Right ventricle myocardium superior (tissue), 1 donor: ENCODE results near the gene MROH9. TPM values are rescaled to one million over a fixed set of nuclear protein-coding genes. Genes with fewer than 3 reads are reported as not detected.
"Not testable (repeated sequence)": the region's sequence is repeated elsewhere in the genome, so short reads cannot be mapped to it uniquely, and the experiment has no call there.

Experiments used
- ATAC-seq: fragments of 200-7000 bp; cut with Tn5 transposase; one replicate; pipeline ENCODE4 v1.9.1; 2020; ENCODE audit warnings: mild to moderate bottlenecking; ENCODE audit not compliant: poor library complexity
- DNase-seq: peaks from one replicate; pipeline ENCODE4 v3.0.0-alpha.2; 2020
- intact Hi-C: fragments of 100-400 bp; cut with DNase I; formaldehyde crosslinking; loops from one replicate; pipeline ENCODE4 v1.11.2; 2022
- total RNA-seq: library from RNA; stranded (reverse); fragmentation: NEBNext Ultra II Directional; extraction: Animal tissue kit (Norgen Biotek cat#: 25700); gene quantifications from one replicate; pipeline ENCODE4 v1.2.1, GENCODE V29; 2021
- donor health status: DM: no; HTN: yes; CAD: no; lungs with severe emphysema.

Gene MROH9
- total RNA-seq, 1 donor from 2014 or later, result not detected

DNA sequence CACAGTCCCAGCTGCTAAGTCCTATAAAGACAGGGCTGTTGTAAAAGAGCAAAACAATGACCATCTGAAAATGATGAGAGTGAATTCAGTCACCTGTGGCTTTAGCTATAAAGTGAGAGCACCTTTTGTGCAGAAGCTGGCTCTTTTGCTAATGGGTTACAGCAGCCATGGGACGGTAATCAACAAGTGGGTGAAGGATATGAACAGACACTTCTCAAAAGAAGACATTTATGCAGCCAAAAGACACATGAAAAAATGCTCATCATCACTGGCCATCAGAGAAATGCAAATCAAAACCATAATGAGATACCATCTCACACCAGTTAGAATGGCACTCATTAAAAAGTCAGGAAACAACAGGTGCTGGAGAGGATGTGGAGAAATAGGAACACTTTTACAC is 16.4 kb downstream of the MROH9 start:
- intact Hi-C loops, ATAC-seq, DNase-seq: not testable (repeated sequence)

DNA sequence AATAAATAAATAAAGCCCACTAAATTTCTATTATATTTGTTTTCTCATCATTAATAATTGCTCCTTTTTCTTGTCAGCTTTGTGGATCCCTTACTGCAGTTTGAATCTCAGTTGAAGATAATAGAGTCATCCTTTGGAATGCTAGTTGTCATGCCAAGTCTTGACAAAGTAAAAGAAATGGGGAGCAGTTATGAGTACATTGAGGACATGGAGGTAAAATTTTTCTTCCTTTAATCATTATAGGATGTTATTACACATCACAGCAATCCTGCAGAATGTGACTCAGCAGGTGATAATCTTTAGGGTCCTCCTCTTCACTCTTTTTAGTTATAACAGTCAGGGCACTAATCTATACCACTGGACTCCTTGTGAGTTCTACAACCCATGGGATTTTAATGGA is 24.1 kb downstream of the MROH9 start:
- DNase-seq, result no peak
- no peak for ATAC-seq
- intact Hi-C loops, result no loop called here

GRCh38 chr1:170964506-170964905 is 29.2 kb downstream of the MROH9 start:
- ATAC-seq (no peak), DNase-seq (no peak)
- intact Hi-C loops, result loop anchor here (10.0 kb wide), 1 partner anchor 350 kb away; the partner anchor contains the start of gene FMO4

GRCh38 chr1:170967042-170967910 is 31.9 kb downstream of the MROH9 start:
- intact Hi-C loops, result loop anchor here (2.0 to 10.0 kb wide), 2 partner anchors 260 to 348 kb away; partner anchors contain the start of gene FMO4
- ATAC-seq (peak; percentile 80), DNase-seq (no peak)

DNA sequence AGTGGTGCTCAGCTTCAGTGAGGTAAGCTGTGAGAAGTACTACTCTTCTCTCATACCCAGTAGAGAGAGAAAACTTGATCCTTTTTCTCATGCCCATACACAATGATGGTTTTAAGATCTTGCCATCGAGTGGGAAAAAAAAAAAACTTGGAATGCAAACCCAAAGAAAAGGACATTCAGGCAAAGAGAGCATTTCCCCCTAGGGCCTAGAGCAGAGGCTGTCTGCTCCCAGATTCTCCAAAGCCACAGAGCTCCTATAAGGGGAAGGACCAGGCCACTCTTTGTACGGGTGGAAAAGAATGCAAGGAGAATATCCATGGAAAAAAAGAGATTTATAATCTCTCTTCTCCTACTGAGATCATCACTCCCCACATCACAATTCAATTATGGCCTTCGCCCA is 34.9 kb downstream of the MROH9 start:
- intact Hi-C loops, result no loop called here
- ATAC-seq (no peak), DNase-seq (no peak)

- intact Hi-C loops, result no loop called here
- ATAC-seq (no peak), DNase-seq (no peak)
Observed at GRCh38 chr1:170978371-170978910, 43.1 kb downstream of the MROH9 start.

DNA sequence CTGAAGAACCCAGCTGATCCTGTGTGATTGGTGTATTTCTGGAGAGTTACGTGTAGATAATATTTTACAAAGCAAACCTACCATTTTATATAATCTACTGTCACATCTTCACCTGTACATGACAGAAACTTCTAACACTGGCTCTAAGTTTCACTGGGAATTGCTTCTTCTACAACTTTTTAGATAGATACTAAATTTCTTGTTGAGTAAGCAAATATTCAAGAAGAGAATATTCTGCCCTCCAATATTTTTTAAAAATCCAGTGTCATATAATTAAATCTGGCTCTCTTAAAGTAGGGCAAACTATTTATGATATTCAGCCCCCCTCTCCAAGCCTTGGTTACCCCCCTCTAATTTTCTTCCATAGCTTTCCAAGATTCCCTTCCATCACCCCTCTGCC is 50.1 kb downstream of the MROH9 start:
- no peak for ATAC-seq
- no peak for DNase-seq
- intact Hi-C loops, result no loop called here

GRCh38 chr1:170986901-170987300 is 51.6 kb downstream of the MROH9 start:
- ATAC-seq, result no peak
- DNase-seq, result no peak
- intact Hi-C loops, result no loop called here

- ATAC-seq (no peak), DNase-seq (no peak)
- intact Hi-C loops, result no loop called here
Observed at GRCh38 chr1:170987424-170987823, 52.1 kb downstream of the MROH9 start.

GRCh38 chr1:170993151-170993550 is 57.8 kb downstream of the MROH9 start:
- ATAC-seq (no peak), DNase-seq (no peak)
- intact Hi-C loops, result no loop called here

- intact Hi-C loops, result no loop called here
- DNase-seq (no peak), ATAC-seq (no peak)
Observed at GRCh38 chr1:170993717-170994116, 58.4 kb downstream of the MROH9 start.

DNA sequence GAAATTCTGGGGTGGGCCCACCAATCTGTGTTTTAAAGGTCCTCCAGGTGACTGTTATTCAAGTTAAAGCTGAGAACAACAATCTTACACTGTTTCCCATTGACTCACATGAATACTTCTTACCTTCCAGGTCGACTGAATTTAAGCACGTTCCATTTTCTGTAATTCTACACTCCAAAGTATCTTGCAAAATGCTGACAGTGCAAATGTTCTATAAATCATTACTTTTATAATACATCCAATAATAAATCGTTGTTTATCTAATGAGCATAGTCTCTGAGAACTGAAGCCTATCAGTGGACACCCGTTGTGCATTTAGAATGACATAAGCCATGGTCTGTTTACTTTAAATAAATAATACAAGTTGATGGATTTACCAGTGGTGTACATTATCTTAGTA is 79.5 kb downstream of the MROH9 start:
- intact Hi-C loops, result no loop called here
- ATAC-seq, result no peak
- no peak for DNase-seq

GRCh38 chr1:171017426-171017825 is 82.1 kb downstream of the MROH9 start:
- ATAC-seq (no peak), DNase-seq (no peak)
- intact Hi-C loops, result no loop called here

- intact Hi-C loops, result no loop called here
- DNase-seq (no peak), ATAC-seq (no peak)
Observed at GRCh38 chr1:171019971-171020370, 84.6 kb downstream of the MROH9 start.

DNA sequence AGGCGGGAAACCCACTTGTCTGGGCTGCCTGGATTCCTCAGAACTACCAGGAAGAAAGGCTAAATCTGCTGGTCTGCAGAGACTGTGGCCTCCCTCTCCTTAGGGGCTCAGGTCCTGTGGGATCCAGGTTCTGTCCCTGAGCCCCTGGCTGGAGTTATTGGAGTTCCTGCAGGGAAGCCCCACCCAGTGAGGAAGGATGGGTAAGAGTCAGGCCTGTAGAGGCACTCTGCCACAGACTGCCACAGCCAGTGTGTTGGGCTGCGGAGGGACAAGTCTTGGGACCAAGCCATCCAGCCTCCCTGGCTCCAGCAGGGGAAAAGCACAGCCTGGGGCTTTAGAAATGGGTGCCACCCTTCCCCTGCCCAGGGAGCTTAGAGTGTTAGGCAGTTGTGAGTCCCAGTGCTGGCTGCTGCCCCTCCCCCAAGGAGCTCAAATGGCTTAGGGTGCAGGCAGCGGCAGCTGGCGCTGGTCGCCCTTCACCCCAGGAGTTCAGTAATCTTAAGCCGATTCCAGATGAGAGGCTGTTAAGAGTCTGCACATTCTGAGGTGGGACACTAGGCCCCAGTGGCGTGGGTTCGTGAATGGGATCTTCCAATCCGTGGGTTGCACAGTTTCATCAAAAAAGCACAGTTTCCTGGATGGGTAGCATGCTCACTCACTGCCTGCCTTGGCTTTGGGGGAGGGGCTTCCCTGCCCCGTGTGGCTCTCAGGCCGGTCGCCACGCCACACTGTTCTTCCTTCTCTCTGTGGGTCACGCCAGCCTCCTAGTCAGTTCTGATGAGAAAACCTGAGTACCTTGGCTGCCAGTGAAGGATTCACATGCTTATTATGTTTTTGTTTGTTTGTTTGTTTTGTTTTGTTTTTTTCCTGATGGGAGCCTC is 97.7 kb downstream of the MROH9 start:
- intact Hi-C loops, result no loop called here
- DNase-seq, result no peak
- no peak for ATAC-seq

GRCh38 chr1:171037626-171038025 is 102.3 kb downstream of the MROH9 start:
- ATAC-seq (no peak), DNase-seq (no peak)
- intact Hi-C loops, result no loop called here

DNA sequence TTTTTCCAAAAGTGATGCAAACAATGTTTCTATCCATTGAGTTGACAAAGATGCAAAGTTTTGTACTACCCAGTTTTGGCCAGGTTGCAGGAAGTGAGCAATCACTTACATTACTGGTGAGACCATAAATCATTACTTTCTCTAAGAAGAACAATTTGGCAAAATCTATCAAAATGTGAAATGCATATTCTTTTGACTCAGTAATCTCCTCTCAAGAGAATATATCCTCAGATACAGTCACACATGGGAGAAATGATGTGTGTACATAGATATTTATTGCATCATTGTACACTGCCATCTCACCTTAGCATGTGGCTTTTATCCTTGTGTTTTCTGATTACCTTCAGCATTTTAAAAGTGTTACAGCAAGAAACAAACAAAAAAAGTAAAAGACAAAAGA is 103.0 kb downstream of the MROH9 start:
- no peak for DNase-seq
- intact Hi-C loops, result no loop called here
- no peak for ATAC-seq

- ATAC-seq (no peak), DNase-seq (no peak)
- intact Hi-C loops, result no loop called here
Observed at GRCh38 chr1:171048014-171048413, 112.7 kb downstream of the MROH9 start.

- ATAC-seq, result no peak
- intact Hi-C loops, result no loop called here
Observed at GRCh38 chr1:171052977-171053376, 117.6 kb downstream of the MROH9 start.

More at GRCh38 chr1:171052977-171053376, 117.6 kb downstream of the MROH9 start:
- no peak for DNase-seq
